Neural cell (in vitro differentiated cells): ENCODE results near the gene CACNA1B. TPM values are rescaled to one million over a fixed set of nuclear protein-coding genes. Genes with fewer than 3 reads are reported as not detected.

Source experiments
- H2AFZ ChIP-seq: fragments of 200-600, 300-800 bp; sonication (generic), shearing (Covaris generic); 2 replicates; pipeline ENCODE4 v1.6.0; 2014; ENCODE audit warnings: low read depth, mild to moderate bottlenecking, antibody characterized with exemption, low read length, moderate library complexity
- H3F3A ChIP-seq: fragments of 200-600 bp; shearing (Covaris generic); 2 replicates; pipeline ENCODE4 v1.6.1; 2016; ENCODE audit warnings: mild to moderate bottlenecking, moderate library complexity, mixed read lengths, antibody characterized with exemption, low read length; ENCODE audit not compliant: insufficient read depth, poor library complexity, severe bottlenecking
- H3K27ac ChIP-seq: fragments of 200-600, 300-800 bp; sonication (generic), shearing (Covaris generic); 2 replicates; pipeline ENCODE4 v1.5.1; 2014; ENCODE audit warnings: mild to moderate bottlenecking, low read length, moderate library complexity
- H3K27me3 ChIP-seq: fragments of 300-800, 200-600 bp; sonication (generic), shearing (Covaris generic); 2 replicates; pipeline ENCODE4 v1.6.0; 2014; ENCODE audit warnings: mild to moderate bottlenecking, low read depth, low read length, moderate library complexity; ENCODE audit not compliant: insufficient read depth
- H3K36me3 ChIP-seq: fragments of 300-800, 200-600 bp; sonication (generic), shearing (Covaris generic); 2 replicates; pipeline ENCODE4 v1.5.1; 2014; ENCODE audit warnings: mild to moderate bottlenecking, antibody characterized with exemption, low read length, moderate library complexity; ENCODE audit not compliant: insufficient read depth
- H3K4me2 ChIP-seq: fragments of 300-800, 200-600 bp; sonication (generic), shearing (Covaris generic); 2 replicates; pipeline ENCODE4 v1.6.0; 2014; ENCODE audit warnings: mild to moderate bottlenecking, low read length
- H3K4me3 ChIP-seq: fragments of 300-800, 200-600 bp; sonication (generic), shearing (Covaris generic); 2 replicates; pipeline ENCODE4 v1.5.1; 2014; ENCODE audit warnings: mild to moderate bottlenecking, low read length, moderate library complexity
- H3K79me2 ChIP-seq: fragments of 200-600 bp; shearing (Covaris generic); replicated peaks from 2 replicates; pipeline ENCODE4 v1.6.0; 2014; ENCODE audit warnings: mild to moderate bottlenecking, low read length, moderate library complexity; ENCODE audit not compliant: insufficient read depth
- H3K9ac ChIP-seq: fragments of 300-800, 200-600 bp; sonication (generic), shearing (Covaris generic); 2 replicates; pipeline ENCODE4 v1.6.1; 2016; ENCODE audit warnings: mild to moderate bottlenecking, low read length, mixed read lengths
- H3K9me2 ChIP-seq: fragments of 200-600 bp; shearing (Covaris generic); 2 replicates; pipeline ENCODE4 v1.6.1; 2016; ENCODE audit warnings: mild to moderate bottlenecking, low read length, mixed read lengths; ENCODE audit not compliant: insufficient read depth
- H3K9me3 ChIP-seq: fragments of 200-600, 300-800 bp; sonication (generic), shearing (Covaris generic); 2 replicates; pipeline ENCODE4 v1.6.1; 2016; ENCODE audit warnings: mild to moderate bottlenecking, mixed run types, low read length, moderate library complexity, mixed read lengths
- H4K20me1 ChIP-seq: fragments of 200-600 bp; shearing (Covaris generic); 2 replicates; pipeline ENCODE4 v1.6.1; 2016; ENCODE audit warnings: mild to moderate bottlenecking, mixed run types; ENCODE audit not compliant: insufficient read depth
- CTCF ChIP-seq: fragments of 450-650 bp; IDR thresholded peaks from 2 replicates; pipeline ENCODE4 v1.5.1; 2014; ENCODE audit warnings: antibody characterized with exemption, mild to moderate bottlenecking, moderate library complexity; ENCODE audit not compliant: poor library complexity, severe bottlenecking
- EP300 ChIP-seq: fragments of 450-650 bp; conservative IDR thresholded peaks from 2 replicates; pipeline ENCODE4 v1.6.1; 2014; ENCODE audit warnings: antibody characterized with exemption, mild to moderate bottlenecking, moderate library complexity; ENCODE audit not compliant: poor library complexity, severe bottlenecking
- EZH2 ChIP-seq: fragments of 200-600, 300-800 bp; shearing (Covaris generic), sonication (generic); IDR thresholded peaks from 2 replicates; pipeline ENCODE4 v1.6.1; 2014; ENCODE audit warnings: antibody characterized with exemption, low read length, borderline replicate concordance, mild to moderate bottlenecking; ENCODE audit not compliant: insufficient read depth, poor library complexity, severe bottlenecking
- MXI1 ChIP-seq: fragments of 450-650 bp; conservative IDR thresholded peaks from 2 replicates; pipeline ENCODE4 v1.6.1; 2014; ENCODE audit warnings: antibody characterized with exemption, mild to moderate bottlenecking; ENCODE audit not compliant: poor library complexity, severe bottlenecking
- POLR2AphosphoS5 ChIP-seq: IDR thresholded peaks from 2 replicates; pipeline ENCODE4 v1.6.1; 2012
- RAD21 ChIP-seq: fragments of 450-650 bp; conservative IDR thresholded peaks from 2 replicates; pipeline ENCODE4 v1.6.1; 2014; ENCODE audit warnings: antibody characterized with exemption, mild to moderate bottlenecking, moderate library complexity
- REST ChIP-seq: IDR thresholded peaks from 2 replicates; pipeline ENCODE4 v1.6.1; 2012; ENCODE audit warnings: borderline replicate concordance
- SMC3 ChIP-seq: fragments of 450-650 bp; conservative IDR thresholded peaks from 2 replicates; pipeline ENCODE4 v1.6.1; 2014; ENCODE audit warnings: antibody characterized with exemption, mild to moderate bottlenecking, moderate library complexity; ENCODE audit not compliant: poor library complexity
- TAF1 ChIP-seq: IDR thresholded peaks from 2 replicates; pipeline ENCODE4 v1.6.1; 2012; ENCODE audit warnings: low read depth
- polyA plus RNA-seq: library from polyadenylated mRNA; depleted of rRNA; stranded (reverse); fragments of >200 nt; gene quantifications from 2 replicates; pipeline ENCODE4 v1.2.3, GENCODE V29; 2014

The CACNA1B gene
- polyA plus RNA-seq, 1 donor from 2014 or later, result 5.8 TPM

GRCh38 chr9:138009016-138009802, 131.6 kb downstream of the CACNA1B start:
- Histone ChIP-seq H3F3A (no peaks in the 10 kb centered on the region), H2AFZ (no peak overlapping the region), H3K27me3 (no peaks in the 10 kb centered on the region), H3K27ac (no peak overlapping the region), H3K9me3 (no peaks in the 10 kb centered on the region), H3K36me3 (no peaks in the 10 kb centered on the region), H3K4me3 (no peak overlapping the region), H3K9me2 (no peaks in the 10 kb centered on the region), H3K9ac (no peak overlapping the region), H3K79me2 (no peaks in the 10 kb centered on the region), H3K4me2 (no peak overlapping the region), H4K20me1 (no peaks in the 10 kb centered on the region)
- TF ChIP-seq POLR2AphosphoS5 (no peak), EP300 (no peak), TAF1 (no peak), SMC3 (no peak), CTCF (no peak), RAD21 (no peak), REST (no peak), MXI1 (no peak), EZH2 (no peak)

- no peak overlapping the region for H3K4me3 ChIP-seq
- H4K20me1 ChIP-seq, result no peaks in the 10 kb centered on the region
- H3K27me3 ChIP-seq, result no peaks in the 10 kb centered on the region
- no peaks in the 10 kb centered on the region for H3K9me3 ChIP-seq
- H2AFZ ChIP-seq, result no peak overlapping the region
- TF ChIP-seq EZH2 (no peak), CTCF (no peak), POLR2AphosphoS5 (no peak), EP300 (no peak), SMC3 (no peak), TAF1 (no peak), REST (no peak), RAD21 (no peak)
- H3K9me2 ChIP-seq, result no peaks in the 10 kb centered on the region
- H3K79me2 ChIP-seq, result no peaks in the 10 kb centered on the region
- no peak overlapping the region for H3K4me2 ChIP-seq
- H3K9ac ChIP-seq, result no peak overlapping the region
- H3K36me3 ChIP-seq, result no peaks in the 10 kb centered on the region
- no peaks in the 10 kb centered on the region for H3F3A ChIP-seq
- H3K27ac ChIP-seq, result no peak overlapping the region
Measured at GRCh38 chr9:138009803-138010690, 132.5 kb downstream of the CACNA1B start.
